ENCODE data around the gene RPL39. TPM values are rescaled to one million over a fixed set of nuclear protein-coding genes. Genes with fewer than 3 reads are reported as not detected.

The RPL39 gene
- total and polyA plus RNA-seq, 2 of the 8 experiments (the other 6 are each of a cell fraction or from before 2014, with no cell fraction given) = 1,942 to 2,394 TPM

- TF ChIP-seq CHD2 (IDR thresholded peaks at IDR 0.05; ENCODE audit: low read length) (no peak), EZH2 (IDR thresholded peaks at IDR 0.05; ENCODE audit: low read depth, low read length, severe bottlenecking) (no peak), POLR2AphosphoS5 (IDR thresholded peaks at IDR 0.05; ENCODE audit: low read depth, low read length) (no peak), CHD7 (IDR thresholded peaks at IDR 0.05; ENCODE audit: insufficient replicate concordance, low read length) (no peak), CEBPB (IDR thresholded peaks at IDR 0.05; ENCODE audit: low read depth, low read length) (no peak), FOSL1 (IDR thresholded peaks at IDR 0.05; ENCODE audit: insufficient read depth, low read depth, low read length) (no peak), CTBP2 (IDR thresholded peaks at IDR 0.05; ENCODE audit: borderline replicate concordance, insufficient read depth, insufficient read length, low read length) (no peak)
Observed at GRCh38 chrX:119763836-119764387, 27.5 kb downstream of the RPL39 start (continued).
